Prostate gland (tissue), 2 donors: ENCODE measurements around the gene SMARCD1.
A peak's percentile ranks its signal among the peaks of the same experiment; 100 is the strongest.

Experiments
- CTCF ChIP-seq, 4 experiments: fragments of 200-600 bp in 2 of 4; fragments of 450-650 bp in 2 of 4; sonication (generic) in 2 of 4; IDR thresholded peaks; 1 replicate in 3 of 4; 2 replicates in 1 of 4; pipeline ENCODE4 v1.5.1; 2016 to 2019; ENCODE audit warnings: antibody characterized with exemption in 4 of 4, mild to moderate bottlenecking in 2 of 4, moderate library complexity in 2 of 4
- POLR2A ChIP-seq: fragments of 450-650 bp; IDR thresholded peaks from one replicate; pipeline ENCODE4 v1.6.1; 2016; ENCODE audit warnings: antibody characterized with exemption, mild to moderate bottlenecking
- POLR2AphosphoS5 ChIP-seq: sonication (generic); formaldehyde crosslinking; IDR thresholded peaks from one replicate; pipeline ENCODE4 v1.6.1; 2017; ENCODE audit warnings: antibody characterized with exemption

DNA sequence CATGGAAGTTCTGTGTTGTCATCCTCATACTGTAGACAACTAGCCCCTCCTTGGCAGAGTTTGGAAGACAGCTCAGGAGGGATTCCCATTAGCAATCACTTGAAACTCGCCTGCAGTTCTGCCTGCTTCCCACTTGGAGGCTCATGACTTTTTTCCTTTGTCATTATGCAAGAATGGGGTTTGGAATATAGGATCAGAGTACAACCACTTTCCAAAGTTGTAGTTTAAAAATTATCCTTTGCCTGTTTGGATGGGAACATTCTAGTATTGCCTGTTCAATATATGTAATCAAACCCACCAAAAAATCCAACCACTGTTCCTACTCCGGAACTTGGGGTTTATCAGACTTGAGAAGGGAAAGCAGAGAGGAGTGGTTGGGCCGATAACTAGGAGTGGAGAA, 16.5 kb downstream of the SMARCD1 start:
- no peak for TF ChIP-seq POLR2AphosphoS5
- TF ChIP-seq CTCF (IDR thresholded peaks at IDR 0.05): peak in 1 of 4 experiments; percentile 31
- TF ChIP-seq POLR2A: no peak
